Stimulated activated CD8-positive, alpha-beta memory T cell treated with anti-CD3 and anti-CD28 coated beads, Interleukin-4, amount 100 ng/mL, for 1 hour (primary cell): ENCODE measurements around the gene REM1.
"Not testable (repeated sequence)": the region's sequence is repeated elsewhere in the genome, so short reads cannot be mapped to it uniquely, and the experiment has no call there.

Experiments used
- DNase-seq, 2 donors: peaks; one replicate each; pipeline ENCODE4 v3.0.0-alpha.2; 2020; ENCODE audit warnings: low read depth in 2 of 2, low spot score in 1 of 2

The REM1 gene

DNA sequence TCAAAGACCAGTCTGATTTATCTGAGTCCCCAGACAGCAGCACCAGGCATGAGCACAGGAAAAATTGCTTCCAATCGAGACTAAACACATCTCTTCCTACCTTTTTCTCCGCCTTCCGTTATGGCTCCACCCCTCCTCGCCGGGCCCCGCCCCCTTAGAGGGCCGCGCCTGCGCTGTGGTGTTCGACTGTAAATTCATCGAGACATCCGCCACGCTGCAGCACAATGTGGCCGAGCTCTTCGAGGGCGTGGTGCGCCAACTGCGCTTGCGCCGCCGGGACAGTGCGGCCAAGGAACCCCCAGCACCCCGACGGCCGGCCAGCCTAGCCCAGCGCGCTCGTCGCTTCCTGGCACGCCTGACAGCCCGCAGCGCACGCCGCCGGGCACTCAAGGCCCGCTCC, 8.9 kb downstream of the REM1 start:
- DNase-seq, result no peak

DNA sequence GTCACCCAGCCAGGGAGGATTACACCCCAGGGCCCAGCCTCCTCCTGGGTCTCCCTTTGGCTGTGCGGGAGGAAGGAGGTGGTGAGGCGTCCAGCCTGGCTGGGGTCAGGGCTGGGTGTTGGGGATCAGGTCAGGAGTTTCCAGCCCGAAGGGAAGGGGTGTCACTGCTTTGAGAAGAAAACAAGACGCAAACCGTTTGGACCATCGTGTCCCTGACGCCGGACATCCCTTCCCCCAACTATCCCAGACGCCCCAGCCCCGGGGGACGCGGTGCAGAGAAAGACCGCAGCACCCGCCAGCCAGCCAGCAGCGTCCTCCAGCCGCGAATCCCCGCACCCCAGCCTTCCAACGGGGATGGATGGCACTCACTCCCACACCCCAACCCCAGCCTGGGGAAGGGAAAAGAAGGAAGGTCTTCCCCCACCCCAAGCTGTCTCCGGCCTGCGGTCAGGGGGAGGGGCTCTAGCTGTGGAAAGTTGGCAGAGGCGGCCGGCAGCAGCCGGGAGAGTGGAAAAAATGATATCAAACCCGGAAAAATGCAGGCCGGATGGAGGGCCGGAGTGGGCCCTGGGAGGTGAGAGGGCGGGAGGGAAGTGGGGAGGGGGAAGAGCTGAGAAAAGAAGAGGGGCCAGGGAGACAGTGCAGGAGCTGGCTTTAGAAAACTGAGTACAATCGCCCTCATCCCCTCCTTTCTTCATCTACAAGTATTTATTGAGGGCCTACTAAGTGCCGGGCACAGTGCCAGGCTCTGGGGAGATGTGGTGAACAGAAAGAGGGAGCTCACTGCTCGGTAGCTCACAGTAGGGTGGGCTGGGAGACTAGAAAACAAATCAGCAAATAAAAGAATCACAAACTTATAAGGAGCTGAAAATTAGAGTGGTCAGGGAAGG, 10.6 kb downstream of the REM1 start:
- DNase-seq, result no peak

- DNase-seq, result no peak
Measured at GRCh38 chr20:31488115-31488514, 13.0 kb downstream of the REM1 start.

GRCh38 chr20:31489152-31489551, 14.1 kb downstream of the REM1 start:
- no peak for DNase-seq

- DNase-seq, result no peak
Measured at GRCh38 chr20:31490752-31491151, 15.7 kb downstream of the REM1 start.

DNA sequence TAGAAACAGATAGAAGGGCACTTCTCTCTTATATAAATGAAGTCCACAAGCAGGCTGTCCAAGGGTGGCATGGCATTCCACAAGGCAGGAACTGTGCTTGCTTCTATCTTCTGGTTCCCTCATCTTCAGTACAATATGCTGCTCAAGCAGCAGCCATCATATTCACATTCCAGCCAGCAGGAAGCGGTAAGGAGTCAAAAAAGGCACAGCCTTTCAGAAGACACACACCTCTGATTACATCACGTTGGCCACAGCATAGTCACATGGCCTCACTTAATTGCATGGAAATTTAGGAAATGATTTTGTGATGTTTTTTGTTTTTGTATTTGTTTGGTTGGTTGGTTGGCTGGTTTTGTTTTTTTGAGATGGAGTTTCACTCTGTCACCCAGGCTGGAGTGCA, 19.0 kb downstream of the REM1 start:
- no peak for DNase-seq

DNA sequence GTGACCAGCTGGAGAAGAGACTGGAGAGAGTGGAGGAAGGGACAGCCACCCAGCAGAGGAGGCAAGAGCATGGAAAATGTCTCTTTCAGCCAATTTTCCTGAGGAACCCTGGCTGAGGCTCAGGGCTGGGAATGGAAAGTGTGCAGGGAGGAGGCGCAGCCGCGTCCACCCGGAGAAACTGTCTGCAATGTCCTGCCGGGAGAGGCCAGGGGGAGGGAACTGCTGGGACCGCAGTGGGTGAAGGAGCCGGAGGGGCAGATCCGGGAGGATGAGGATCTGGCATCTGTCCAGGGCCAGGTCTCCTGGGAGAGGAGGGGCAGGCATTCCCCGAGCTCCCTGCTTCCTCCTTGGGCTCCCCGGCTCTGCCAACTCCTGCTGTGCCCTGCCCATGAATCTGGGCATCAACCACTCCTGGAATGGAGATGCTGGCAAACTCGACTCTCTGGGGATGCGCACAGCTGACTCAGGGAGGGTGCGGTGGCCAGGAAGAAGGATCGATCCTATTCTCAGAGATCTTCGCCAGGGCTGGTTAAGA, 21.7 kb downstream of the REM1 start:
- DNase-seq, result no peak

DNA sequence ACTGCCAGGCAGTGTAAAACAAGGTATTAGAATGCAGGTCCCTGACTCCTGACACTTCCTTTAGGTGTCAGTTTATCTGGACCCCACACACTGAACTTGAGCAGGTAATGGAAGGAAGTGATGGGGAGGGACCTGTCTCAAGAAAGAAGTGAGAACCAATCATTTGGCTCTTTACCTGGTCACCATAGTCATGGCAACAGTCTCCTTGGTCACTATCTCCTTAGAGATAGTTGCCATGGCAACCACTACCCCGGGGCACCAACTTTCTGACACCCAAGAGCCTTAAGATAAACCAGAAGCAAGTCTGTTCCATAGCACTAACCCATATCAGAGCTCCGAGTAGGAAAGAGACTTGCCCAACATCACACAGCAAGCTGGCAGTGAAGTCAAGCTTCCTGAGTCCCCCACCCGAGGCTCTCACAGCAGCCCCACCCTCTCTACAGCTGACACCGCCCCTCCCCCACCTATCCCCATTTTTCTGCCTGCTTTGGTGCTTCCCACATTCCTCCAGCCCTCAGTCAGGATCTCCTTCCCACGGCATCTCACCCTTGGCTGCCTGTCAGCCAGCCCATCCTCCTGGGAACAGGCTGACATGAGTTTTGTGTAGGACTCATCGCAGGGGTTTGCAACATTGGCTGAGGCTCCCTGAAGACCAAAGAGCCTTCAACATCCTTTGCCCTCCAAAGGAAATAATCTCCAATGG, 22.9 kb downstream of the REM1 start:
- no peak for DNase-seq

DNA sequence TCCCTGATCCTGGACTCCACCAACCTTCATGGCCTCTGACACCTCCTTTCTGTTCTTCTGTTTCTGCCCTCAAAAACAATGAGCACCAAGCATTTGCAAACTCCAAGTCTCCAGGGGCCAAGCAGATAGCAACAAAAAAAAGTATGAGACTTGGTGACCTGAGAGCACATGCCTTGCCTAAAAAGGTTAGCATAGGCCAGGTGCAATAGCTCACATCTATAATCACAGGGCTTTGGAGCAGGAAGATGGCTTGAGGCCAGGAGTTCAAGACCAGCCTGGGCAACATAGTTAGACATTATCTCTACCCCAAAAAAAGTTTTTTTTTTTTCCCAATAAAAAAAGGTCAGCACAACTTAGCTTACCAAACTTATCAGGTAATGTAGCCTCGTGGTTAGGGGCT, 25.4 kb downstream of the REM1 start:
- no peak for DNase-seq

DNA sequence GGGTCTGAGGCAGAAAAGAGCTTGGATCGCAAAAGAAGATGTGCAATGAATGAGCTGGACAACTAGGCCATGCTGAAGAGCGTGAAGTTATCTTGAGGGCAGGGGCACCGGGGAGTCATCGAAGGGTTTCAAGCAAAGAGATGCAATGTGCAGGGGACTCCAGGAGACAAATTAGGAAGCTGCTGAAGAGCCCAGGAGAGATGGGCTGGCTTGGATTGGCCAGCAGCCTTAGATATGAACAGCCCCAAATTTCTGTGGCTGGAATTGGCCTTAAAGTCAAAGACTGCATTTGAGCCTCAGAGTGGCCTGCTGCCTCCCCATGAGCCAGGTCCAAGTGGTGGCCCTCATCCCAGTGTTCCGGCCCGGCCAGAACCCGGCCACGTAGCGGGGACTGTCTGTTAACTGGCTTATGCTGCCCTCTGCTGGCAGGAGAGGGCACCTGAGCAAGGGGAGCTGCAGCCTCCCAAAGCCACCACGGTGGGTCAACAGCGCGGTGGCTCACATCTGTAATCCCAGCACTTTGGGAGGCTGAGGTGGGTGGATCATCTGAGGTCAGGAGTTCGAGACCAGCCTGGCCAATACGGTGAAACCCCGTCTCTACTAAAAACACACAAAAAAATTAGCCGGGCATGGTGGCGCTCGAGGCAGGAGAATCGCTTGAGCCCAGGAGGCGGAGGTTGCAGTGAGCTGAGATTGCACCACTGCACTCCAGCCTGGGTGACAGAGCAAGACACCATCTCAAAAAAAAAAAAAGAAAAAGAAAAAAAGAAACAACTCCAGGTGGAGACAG, 28.0 kb downstream of the REM1 start:
- peak; percentile 37 to 56 for DNase-seq

GRCh38 chr20:31505903-31506302, 30.8 kb downstream of the REM1 start:
- no peak for DNase-seq

DNA sequence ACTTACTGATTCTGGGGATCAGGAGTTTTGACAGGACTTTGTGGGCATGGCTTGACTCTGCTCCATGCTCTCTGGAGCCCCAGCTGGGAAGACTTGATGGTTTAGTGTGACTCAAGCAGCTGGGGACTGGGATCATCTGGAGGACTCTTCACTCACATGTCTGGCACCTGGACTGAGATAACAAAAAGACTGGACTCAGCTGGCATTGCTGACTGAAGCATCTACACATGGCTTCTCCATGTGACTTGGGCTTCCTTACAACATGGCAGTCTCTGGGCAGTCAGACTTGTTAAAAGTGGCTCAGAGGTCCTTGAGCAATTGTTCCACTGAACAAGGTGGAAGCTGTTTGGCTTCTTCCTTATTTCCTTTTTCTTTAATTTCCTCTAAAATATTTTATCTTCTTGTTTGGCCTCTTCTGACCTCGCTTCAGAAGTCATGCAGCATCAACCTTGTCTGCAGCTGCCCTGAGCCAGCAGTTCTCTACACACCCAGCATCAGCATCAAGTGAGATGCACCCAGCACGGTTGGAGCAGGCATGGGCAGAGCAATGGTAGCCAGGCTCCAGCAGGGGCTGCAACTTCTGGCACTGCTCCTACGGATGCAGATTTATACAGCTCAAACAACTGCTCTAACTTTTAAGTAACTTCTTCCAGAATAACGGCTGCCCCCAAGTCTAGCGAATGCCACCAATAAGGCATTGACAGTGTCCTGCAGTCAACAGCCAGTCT, 33.6 kb downstream of the REM1 start:
- no peak for DNase-seq

DNA sequence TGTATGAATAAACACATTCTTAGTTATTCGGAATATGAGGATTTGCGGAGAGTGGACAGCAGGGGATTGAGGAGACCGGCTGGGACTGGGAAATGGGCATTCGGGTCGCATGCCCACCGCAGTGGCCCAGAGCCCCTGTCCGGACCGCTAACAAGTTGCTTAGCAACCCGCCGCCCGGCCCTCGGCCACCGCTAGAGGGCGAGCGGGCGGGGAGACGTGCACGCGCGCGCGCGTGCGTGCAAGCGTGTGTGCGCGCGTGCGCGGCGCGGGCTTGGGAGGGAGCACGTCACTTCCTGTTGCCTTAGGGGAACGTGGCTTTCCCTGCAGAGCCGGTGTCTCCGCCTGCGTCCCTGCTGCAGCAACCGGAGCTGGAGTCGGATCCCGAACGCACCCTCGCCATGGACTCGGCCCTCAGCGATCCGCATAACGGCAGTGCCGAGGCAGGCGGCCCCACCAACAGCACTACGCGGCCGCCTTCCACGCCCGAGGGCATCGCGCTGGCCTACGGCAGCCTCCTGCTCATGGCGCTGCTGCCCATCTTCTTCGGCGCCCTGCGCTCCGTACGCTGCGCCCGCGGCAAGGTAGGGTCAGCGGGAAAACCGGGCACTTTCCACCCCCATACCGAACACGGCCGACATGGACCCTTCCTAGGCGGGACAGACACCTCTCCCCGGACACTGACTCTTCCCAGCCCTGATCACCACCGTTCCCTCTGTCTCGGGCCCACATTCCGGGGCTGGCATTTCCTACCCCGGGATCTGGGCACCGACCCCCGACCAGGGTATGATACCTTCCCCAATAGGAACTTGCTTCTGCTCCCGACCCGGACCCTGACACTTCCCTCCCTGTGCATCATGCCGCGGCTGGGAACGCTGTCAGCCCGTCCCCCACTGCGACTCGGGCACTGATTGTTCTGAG, 39.3 kb downstream of the REM1 start, which contains the start of gene HM13:
Gene HM13, plus strand, starts transcription at position 289 of the 918 bp plus-strand sequence. Its CDS starts 110 bp downstream, at position 399.
- DNase-seq, result peak; percentile 78 to 79

GRCh38 chr20:31515072-31515774, 40.1 kb downstream of the REM1 start:
- no peak for DNase-seq

DNA sequence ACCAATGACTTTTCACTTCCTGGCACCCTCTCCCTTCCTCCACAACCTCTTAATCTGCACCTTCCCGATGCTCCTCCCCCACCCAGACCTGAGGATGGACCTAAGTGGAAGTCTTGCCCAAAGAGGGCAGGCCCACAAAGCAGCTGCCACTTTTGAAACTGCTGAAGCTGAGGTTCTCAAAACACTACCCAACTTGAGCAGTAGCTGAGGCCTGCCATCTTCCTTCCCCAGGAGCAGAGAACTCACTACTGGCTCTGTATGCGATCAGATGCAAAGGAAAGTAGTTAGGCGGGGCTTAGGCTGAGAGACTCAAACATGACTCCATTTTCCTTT, 40.7 kb downstream of the REM1 start:
- DNase-seq, result no peak

DNA sequence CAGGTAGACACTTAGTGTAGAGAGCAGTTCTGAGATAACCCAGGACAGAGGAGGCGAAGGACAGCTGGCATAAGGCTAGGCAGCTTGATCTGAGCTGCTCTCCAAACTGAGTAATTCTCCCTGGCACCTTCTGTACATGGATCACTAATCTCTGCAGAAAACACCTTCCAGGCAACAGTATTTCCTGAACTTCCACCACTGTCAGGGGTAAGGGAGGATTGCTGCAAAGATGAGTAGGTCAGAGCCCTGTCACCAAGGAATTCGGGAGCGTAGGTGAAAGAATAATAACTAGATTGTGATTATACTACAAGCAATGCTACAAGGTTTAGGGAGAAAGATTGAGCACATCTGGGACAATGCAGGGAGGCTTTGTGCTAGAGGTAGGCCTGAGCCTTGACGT, 41.1 kb downstream of the REM1 start:
- no peak for DNase-seq

DNA sequence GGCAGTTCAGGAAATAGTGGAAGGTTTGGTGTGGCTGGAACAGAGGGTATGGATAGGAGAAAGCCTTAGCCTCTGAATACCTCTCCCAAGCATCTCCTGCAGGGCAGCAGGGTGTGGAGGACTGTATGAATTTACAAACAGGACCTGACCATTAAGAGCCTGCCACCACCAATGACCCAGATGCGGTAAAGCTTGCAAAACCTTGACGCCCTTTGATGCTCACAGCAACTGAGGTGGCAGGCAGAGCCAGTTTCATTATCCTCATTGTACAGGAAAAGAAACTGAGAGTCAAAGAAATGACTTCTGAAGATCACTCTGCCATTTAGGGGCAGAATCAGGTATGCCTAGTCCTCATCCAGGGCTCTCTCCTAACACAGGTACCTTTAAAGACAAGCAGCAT, 41.6 kb downstream of the REM1 start:
- no peak for DNase-seq

DNA sequence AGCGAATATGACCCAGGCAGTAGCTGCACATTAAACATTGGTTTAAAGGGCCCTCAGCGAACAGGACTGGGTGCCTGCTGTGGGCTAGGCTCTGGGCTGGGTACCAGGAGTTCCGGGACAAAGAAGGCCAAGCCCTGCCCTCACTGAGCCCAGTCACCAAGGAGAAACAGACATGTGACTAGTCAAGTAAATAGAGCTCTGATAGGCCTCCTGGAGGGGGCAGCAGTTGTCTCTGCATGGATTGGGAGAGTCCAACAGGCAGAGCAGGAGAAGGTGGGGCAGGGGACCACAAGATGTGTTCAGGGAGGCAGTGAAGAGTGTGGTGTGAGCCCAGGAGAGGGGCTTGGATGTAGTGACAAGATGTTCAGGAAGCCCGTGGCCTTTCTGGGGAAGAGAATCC, 42.3 kb downstream of the REM1 start:
- DNase-seq, result no peak

DNA sequence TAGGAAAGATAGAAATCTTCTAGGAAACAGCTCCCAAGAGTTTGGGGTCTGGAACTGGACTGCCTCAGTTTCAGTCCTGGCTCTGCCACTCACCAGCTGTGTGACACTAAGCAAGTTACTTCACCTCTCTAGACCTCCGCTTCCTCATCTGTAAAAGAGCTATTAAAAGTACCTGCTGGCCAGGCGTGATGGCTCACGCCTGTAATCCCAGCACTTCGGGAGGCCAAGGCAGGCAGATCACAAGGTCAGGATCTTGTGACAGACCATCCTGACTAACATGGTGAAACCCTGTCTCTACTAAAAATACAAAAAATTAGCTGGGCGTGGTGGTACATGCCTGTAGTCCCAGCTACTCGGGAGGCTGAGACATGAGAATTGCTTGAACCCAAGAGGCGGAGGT, 46.2 kb downstream of the REM1 start:
- DNase-seq, result not testable (repeated sequence)
